Measurements from ENCODE around the gene ELF1.

GRCh38 chr13:40969169-40969901 lies 49.8 kb downstream of the ELF1 start:
- TF ChIP-seq POLR2A (IDR thresholded peaks at IDR 0.05): no peak
- TF ChIP-seq CTCF (IDR thresholded peaks at IDR 0.05): no peak
